Osteoblast (primary cell): ENCODE data around the gene IL5RA. TPM values are rescaled to one million over a fixed set of nuclear protein-coding genes. Genes with fewer than 3 reads are reported as not detected.

ENCODE experiments used
- DNase-seq: peaks from one replicate; pipeline ENCODE4 v3.0.0; 2011; ENCODE audit warnings: low spot score, mixed read lengths; ENCODE audit not compliant: insufficient read length; ENCODE audit errors: missing footprints
- H2AFZ ChIP-seq: 2 replicates; pipeline ENCODE4 v1.6.0; 2011; ENCODE audit warnings: mild to moderate bottlenecking, low read length
- H3K27ac ChIP-seq: 2 replicates; pipeline ENCODE4 v1.5.1; 2011; ENCODE audit warnings: mild to moderate bottlenecking, low read depth, low read length, moderate library complexity
- H3K27me3 ChIP-seq: 2 replicates; pipeline ENCODE4 v1.6.0; 2012; ENCODE audit warnings: mild to moderate bottlenecking, control low read depth, inconsistent platforms, low read length, moderate library complexity; ENCODE audit not compliant: insufficient read depth
- H3K36me3 ChIP-seq: 2 replicates; pipeline ENCODE4 v1.5.1; 2011; ENCODE audit warnings: mild to moderate bottlenecking, low read length, control low read depth, moderate library complexity; ENCODE audit not compliant: insufficient read depth
- H3K4me1 ChIP-seq: 2 replicates; pipeline ENCODE4 v1.5.1; 2011; ENCODE audit warnings: mild to moderate bottlenecking, low read length, control low read depth, moderate library complexity; ENCODE audit not compliant: insufficient read depth
- H3K4me2 ChIP-seq: 2 replicates; pipeline ENCODE4 v1.6.0; 2011; ENCODE audit warnings: mild to moderate bottlenecking, low read length; ENCODE audit not compliant: insufficient read depth
- H3K4me3 ChIP-seq: fragments of 200-600 bp; sonication (generic); 3 replicates; pipeline ENCODE4 v1.5.1; 2012; ENCODE audit warnings: mild to moderate bottlenecking, low read length, inconsistent platforms; ENCODE audit not compliant: insufficient read depth
- H3K79me2 ChIP-seq: 2 replicates; pipeline ENCODE4 v1.6.0; 2012; ENCODE audit warnings: mild to moderate bottlenecking, low read length, control low read depth, inconsistent platforms; ENCODE audit not compliant: insufficient read depth
- H3K9me3 ChIP-seq: 2 replicates; pipeline ENCODE4 v1.5.1; 2011; ENCODE audit warnings: low read depth, low read length, control low read depth
- H4K20me1 ChIP-seq: 2 replicates; pipeline ENCODE4 v1.6.0; 2012; ENCODE audit warnings: mild to moderate bottlenecking, low read length, control low read depth; ENCODE audit not compliant: insufficient read depth
- CTCF ChIP-seq: IDR thresholded peaks from 2 replicates; pipeline ENCODE4 v1.5.1; 2011; ENCODE audit warnings: mild to moderate bottlenecking, low read depth, low read length, moderate library complexity; ENCODE audit errors: extremely low read depth
- total RNA-seq: library from RNA; depleted of rRNA; stranded (reverse); fragments of >200 nt; gene quantifications from 2 replicates; pipeline ENCODE4 v1.2.3, GENCODE V29; 2012

IL5RA gene
- total RNA-seq, 1 donor, result not detected

- no peaks in the 10 kb centered on the region for H4K20me1 ChIP-seq
- peaks cover 89% of the 10 kb centered on the region for H3K36me3 ChIP-seq
- TF ChIP-seq CTCF, result no peak
- no peak overlapping the region for H2AFZ ChIP-seq
- H3K27ac ChIP-seq, result no peak overlapping the region
- H3K4me1 ChIP-seq, result no peaks in the 10 kb centered on the region
- peaks cover 3% of the 10 kb centered on the region for H3K79me2 ChIP-seq
- no peaks in the 10 kb centered on the region for H3K27me3 ChIP-seq
- no peaks in the 10 kb centered on the region for H3K9me3 ChIP-seq
- no peak for DNase-seq
- no peak overlapping the region for H3K4me2 ChIP-seq
- H3K4me3 ChIP-seq, result no peak overlapping the region
Measured at GRCh38 chr3:3149560-3149959, 39.4 kb upstream of the IL5RA start.

GRCh38 chr3:3145831-3146230, 35.7 kb upstream of the IL5RA start:
- H3K4me1 ChIP-seq, result no peaks in the 10 kb centered on the region
- H3K27me3 ChIP-seq, result no peaks in the 10 kb centered on the region
- no peak overlapping the region for H3K27ac ChIP-seq
- no peak overlapping the region for H2AFZ ChIP-seq
- no peak overlapping the region for H3K4me3 ChIP-seq
- no peaks in the 10 kb centered on the region for H3K9me3 ChIP-seq
- TF ChIP-seq CTCF, result no peak
- H3K79me2 ChIP-seq, result peaks cover 3% of the 10 kb centered on the region
- no peaks in the 10 kb centered on the region for H4K20me1 ChIP-seq
- H3K36me3 ChIP-seq, result peaks cover 79% of the 10 kb centered on the region
- H3K4me2 ChIP-seq, result no peak overlapping the region
- DNase-seq, result peak; percentile 58

GRCh38 chr3:3141939-3142338, 31.8 kb upstream of the IL5RA start:
- H3K79me2 ChIP-seq, result peaks cover 14% of the 10 kb centered on the region
- no peak overlapping the region for H2AFZ ChIP-seq
- H3K9me3 ChIP-seq, result no peaks in the 10 kb centered on the region
- no peak for DNase-seq
- no peak overlapping the region for H3K4me2 ChIP-seq
- peaks cover 74% of the 10 kb centered on the region for H3K36me3 ChIP-seq
- H3K4me1 ChIP-seq, result no peaks in the 10 kb centered on the region
- H3K27ac ChIP-seq, result no peak overlapping the region
- TF ChIP-seq CTCF, result no peak
- H3K4me3 ChIP-seq, result no peak overlapping the region
- H4K20me1 ChIP-seq, result peaks cover 2% of the 10 kb centered on the region
- no peaks in the 10 kb centered on the region for H3K27me3 ChIP-seq

- H3K4me1 ChIP-seq, result no peaks in the 10 kb centered on the region
- peaks cover 55% of the 10 kb centered on the region for H3K79me2 ChIP-seq
- no peak overlapping the region for H2AFZ ChIP-seq
- H3K36me3 ChIP-seq, result peaks cover 45% of the 10 kb centered on the region
- peaks cover 21% of the 10 kb centered on the region for H4K20me1 ChIP-seq
- no peak overlapping the region for H3K4me2 ChIP-seq
- no peak for TF ChIP-seq CTCF
- H3K27me3 ChIP-seq, result no peaks in the 10 kb centered on the region
- no peak for DNase-seq
- H3K9me3 ChIP-seq, result no peaks in the 10 kb centered on the region
- H3K4me3 ChIP-seq, result no peak overlapping the region
- H3K27ac ChIP-seq, result no peak overlapping the region
Measured at GRCh38 chr3:3137526-3137925, 27.4 kb upstream of the IL5RA start.
